Sciatic nerve (tissue), 2 donors: ENCODE data around the gene RNU2-63P. TPM values are rescaled to one million over a fixed set of nuclear protein-coding genes. Genes with fewer than 3 reads are reported as not detected.
A peak's percentile ranks its signal among the peaks of the same experiment; 100 is the strongest.
"Not testable (repeated sequence)": the region's sequence is repeated elsewhere in the genome, so short reads cannot be mapped to it uniquely, and the experiment has no call there.

Source experiments
- ATAC-seq: fragments of 200-7000 bp; cut with Tn5 transposase; one replicate; pipeline ENCODE4 v1.9.1; 2020; ENCODE audit warnings: mild to moderate bottlenecking, moderate library complexity
- DNase-seq: peaks from one replicate; pipeline ENCODE4 v3.0.0-alpha.2; 2020; ENCODE audit warnings: low spot score
- intact Hi-C: fragments of 100-400 bp; cut with DNase I; formaldehyde crosslinking; loops from one replicate; pipeline ENCODE4 v1.14.2; 2022
- total RNA-seq: library from RNA; stranded (reverse); fragmentation: NEBNext Ultra II Directional; extraction: Animal tissue kit (Norgen Biotek cat#: 25700); gene quantifications from one replicate; pipeline ENCODE4 v1.2.1, GENCODE V29; 2021
- donor health status: DM: no; HTN: no; CAD: no.
- donor health status: DM: no; HTN: no; CAD: no.

Gene RNU2-63P
- total RNA-seq, 1 donor from 2014 or later: 10.3 TPM

DNA sequence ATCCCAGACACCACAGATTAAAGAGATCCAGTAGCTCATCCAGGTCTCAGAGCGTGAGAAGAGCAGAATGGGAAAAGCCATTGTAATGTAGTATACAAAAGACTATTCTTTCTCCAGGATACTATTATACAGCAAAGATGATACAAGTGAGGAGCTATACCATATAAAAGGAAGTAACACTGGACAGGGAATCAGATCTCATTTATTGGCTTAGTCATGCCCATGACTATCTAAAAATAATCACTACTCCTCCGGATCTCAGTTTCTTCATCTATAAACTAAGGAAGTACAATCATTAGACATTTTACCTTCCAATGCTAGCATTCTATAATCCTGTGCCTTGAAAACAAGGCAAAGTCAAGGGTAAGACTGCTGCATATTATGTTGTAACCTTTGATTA lies 19.8 kb upstream of the RNU2-63P start:
- intact Hi-C loops: no loop called here
- no peak for ATAC-seq
- DNase-seq: no peak

DNA sequence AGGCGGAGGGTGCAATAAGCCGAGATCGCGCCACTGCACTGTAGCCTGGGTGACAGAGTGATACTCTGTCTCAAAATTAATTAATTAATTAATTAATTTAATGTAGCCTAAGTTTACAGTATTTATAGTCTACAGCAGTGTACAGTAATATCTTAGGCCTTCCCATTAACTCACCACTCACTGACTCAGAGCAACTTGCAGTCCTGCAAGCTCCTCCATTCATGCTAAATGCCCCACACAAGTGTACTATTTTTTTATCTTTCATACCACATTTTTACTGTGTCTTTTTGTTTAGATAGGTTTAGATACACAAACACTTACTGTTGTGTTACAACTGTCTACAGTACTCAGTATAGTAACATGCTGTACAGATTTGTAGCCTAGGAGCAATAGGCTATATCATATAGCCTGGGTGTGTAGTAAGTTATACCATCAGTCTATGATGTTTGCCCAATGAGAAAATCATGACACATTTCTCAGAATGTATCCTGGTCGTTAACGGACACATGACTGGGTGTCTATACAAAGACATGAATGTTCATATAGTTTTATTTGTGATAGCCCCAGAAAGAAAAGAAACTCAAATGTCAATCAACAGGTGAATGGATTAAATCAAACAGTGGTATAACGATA lies 15.8 kb upstream of the RNU2-63P start:
- DNase-seq: no peak
- no peak for ATAC-seq
- intact Hi-C loops: no loop called here

- DNase-seq (no peak), ATAC-seq (no peak)
- intact Hi-C loops: no loop called here
Measured at GRCh38 chr2:88028931-88029330, 12.6 kb upstream of the RNU2-63P start.

GRCh38 chr2:88027697-88028389 lies 11.5 kb upstream of the RNU2-63P start:
- intact Hi-C loops: no loop called here
- no peak for ATAC-seq
- DNase-seq: no peak

- intact Hi-C loops: no loop called here
- DNase-seq: no peak
- ATAC-seq: no peak
Measured at GRCh38 chr2:88024509-88024908, 8.2 kb upstream of the RNU2-63P start.

DNA sequence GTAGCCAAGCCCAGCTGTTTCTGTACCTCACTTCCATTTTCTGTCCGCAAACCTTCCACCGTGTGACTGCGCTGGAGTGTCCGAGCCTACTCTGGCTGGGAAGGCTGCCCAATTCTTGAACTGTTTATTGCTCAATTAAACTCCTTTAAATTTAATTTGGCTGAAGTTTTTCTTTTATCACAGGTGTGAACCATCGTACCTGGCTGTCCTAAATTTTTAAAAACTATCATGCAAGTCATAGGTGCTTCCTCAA lies 6.2 kb upstream of the RNU2-63P start:
- ATAC-seq (no peak), DNase-seq (no peak)
- intact Hi-C loops: no loop called here

DNA sequence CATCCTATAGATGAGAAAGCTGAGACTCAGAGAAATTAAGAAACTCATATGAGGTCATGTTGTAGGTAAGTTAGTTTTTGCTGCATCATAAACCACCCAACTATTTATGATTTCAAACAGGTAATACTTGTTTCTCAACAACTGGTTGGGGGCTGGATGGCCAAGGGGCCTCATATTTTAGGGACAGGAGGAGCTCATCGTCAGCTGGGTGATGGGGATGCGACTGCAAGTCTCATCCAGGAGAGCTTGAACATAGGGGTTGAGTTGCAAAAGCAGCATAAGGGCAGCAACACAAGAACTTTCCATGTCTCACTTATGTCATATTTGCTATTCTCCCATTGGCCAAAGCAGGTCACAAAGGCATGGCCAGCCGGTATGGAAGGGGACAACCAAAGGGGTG lies 3.6 kb upstream of the RNU2-63P start:
- intact Hi-C loops: no loop called here
- no peak for ATAC-seq

GRCh38 chr2:88018909-88019308 lies 2.6 kb upstream of the RNU2-63P start:
- intact Hi-C loops: no loop called here
- DNase-seq: no peak
- no peak for ATAC-seq

More for the DNA sequence above, 3.6 kb upstream of the RNU2-63P start:
- DNase-seq: no peak

DNA sequence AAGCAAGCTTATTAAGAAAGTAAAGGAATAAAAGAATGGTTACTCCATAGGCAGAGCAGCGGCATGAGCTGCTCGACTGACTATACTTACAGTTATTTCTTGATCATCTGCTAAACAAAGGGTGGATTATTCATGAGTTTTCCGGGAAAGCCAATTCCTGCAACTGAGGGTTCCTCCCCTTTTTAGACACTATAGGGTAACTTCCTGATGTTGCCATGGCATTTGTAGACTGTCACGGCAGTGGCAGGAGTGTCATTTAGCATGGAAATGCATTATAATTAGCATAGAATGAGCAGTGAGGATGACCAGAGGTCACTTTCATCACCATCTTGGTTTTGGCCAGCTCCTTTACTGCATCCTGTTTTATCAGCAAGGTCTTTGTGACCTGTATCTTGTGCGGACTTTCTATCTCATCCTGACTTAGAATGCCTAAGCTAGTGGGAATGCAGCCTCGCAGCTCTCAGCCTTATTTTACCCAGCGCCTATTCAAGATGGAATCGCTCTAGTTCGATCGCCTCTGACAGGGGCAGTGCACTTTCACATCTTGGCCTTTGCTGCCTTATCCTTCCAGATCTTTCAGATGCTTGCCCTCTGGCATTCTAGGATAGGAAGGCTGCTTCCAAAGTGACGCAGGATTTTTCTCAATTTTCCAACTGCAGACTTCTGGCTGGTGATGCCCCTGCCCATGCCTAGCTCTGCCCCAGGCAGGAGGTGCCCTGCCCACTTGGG lies 1.9 kb upstream of the RNU2-63P start:
- intact Hi-C loops, ATAC-seq, DNase-seq: not testable (repeated sequence)

DNA sequence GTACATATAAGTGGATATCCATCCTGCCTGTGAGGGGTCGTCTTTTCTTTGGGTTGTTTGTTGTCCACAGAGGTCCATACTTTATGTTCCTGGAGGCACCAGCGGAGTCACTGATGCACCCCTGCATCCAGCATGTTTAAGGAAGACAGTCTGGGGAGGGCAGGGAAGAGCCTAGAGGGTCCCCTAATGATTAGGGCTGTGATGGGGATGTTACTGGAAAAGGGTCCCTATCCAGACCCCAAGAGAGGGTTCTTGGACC lies 1.4 kb upstream of the RNU2-63P start:
- intact Hi-C loops, DNase-seq, ATAC-seq: not testable (repeated sequence)

DNA sequence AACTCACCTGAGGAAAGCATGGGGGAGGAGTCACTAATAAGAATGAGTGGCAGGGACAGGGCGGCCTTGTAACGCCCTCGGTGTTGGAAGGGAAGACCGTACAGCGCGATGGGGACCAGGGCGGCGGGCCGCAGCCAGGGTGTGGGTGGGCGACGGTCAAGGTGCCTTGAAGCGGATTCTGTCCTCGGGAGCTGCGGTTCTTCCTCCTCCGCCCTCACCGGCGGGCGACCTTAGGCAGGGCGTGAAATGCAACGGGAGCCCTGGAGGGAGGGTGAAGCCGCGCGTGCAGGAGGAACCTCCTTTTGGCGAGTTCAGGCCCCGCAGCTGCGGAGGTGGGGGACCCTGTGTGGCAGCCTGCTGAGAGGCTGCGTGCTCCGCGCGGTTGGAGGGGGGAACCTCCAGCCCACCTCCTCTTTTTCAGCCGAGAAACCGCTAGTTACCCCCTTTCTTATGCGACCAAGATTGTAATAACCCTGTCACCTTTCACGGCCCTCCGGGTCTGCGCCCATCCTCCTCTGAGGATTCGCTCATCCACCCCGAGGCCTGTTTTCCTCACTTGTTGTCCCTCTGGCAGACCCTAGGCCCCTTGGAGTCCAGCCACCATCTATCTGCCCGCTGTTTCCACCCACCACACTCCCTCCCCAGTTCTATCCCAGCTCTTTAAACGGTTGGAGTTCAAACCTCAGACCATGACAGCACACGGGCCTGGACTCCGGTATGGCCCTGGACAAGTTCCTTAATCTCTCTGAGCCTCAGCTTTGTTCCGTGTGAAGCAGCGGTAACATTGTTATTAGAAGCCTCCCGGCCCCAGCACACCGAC lies 823 bp upstream of the RNU2-63P start:
- DNase-seq: peak; percentile 70
- intact Hi-C loops: no loop called here
- ATAC-seq: peak; percentile 67

GRCh38 chr2:88011011-88011410 lies 5.3 kb downstream of the RNU2-63P start:
- intact Hi-C loops: no loop called here
- peak; percentile 83 for ATAC-seq
- DNase-seq: no peak

- intact Hi-C loops: no loop called here
- DNase-seq (no peak), ATAC-seq (no peak)
Measured at GRCh38 chr2:88010136-88010535, 6.2 kb downstream of the RNU2-63P start.

GRCh38 chr2:88006912-88007439 lies 9.4 kb downstream of the RNU2-63P start:
- intact Hi-C loops: no loop called here

DNA sequence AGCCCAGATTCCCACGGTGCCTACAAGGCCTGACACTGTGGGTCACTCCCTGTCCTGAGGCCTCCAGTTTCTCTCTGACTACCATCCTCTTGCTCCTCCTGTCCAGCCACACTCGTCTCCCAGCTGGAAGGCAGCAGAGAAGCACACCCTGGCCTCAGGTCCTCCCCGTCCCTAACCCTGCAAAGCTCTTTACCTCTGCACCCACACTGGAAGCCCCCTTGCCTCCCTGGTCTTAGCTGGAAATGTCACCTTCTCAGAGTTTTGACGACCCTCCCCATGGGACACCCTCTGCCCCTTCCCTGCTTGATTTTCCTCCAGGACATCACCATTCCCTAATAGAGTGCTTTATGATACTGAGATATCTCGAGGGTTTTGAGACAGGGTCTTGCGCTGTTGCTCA lies 10.6 kb downstream of the RNU2-63P start:
- intact Hi-C loops: no loop called here
- ATAC-seq (no peak), DNase-seq (no peak)

More at GRCh38 chr2:88006912-88007439, 9.4 kb downstream of the RNU2-63P start:
- DNase-seq (no peak), ATAC-seq (no peak)

DNA sequence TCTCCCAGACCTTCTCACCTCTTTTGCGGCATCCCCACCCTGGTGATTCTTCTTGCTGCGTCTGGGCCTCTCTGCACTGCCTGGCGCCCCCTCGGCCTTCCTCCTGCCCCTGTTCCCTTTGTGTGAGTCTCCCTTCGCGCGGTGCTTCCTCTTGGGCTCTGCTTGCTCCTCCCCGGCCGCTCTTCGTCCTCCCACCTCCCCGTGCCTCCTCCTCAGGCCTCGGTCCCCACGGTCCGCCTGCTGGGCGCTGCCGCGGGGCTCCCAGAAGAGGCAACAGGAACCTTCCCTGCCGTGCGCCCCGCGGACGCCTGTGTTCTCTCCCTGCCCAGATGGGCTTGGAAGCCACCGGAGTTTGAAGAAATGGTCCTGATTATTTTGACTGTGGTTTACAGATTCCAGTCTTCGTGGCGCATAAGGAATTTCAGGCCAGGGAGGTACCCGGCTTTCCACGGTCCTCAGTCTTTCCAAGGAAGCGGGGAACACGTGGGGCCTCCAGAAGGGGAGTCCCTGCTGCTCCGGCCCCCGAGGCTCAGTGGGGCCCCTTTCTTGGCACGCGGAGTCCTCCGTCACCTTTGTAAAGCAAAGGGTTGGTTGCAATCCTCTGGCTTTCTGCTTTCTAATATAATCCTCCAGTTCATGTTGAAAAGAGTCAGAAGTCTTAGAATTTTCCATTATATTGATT lies 13.1 kb downstream of the RNU2-63P start:
- intact Hi-C loops: no loop called here
- ATAC-seq (peak; percentile 49), DNase-seq (no peak)

- intact Hi-C loops: no loop called here
- no peak for ATAC-seq
- DNase-seq: no peak
Measured at GRCh38 chr2:88002359-88002707, 14.0 kb downstream of the RNU2-63P start.

DNA sequence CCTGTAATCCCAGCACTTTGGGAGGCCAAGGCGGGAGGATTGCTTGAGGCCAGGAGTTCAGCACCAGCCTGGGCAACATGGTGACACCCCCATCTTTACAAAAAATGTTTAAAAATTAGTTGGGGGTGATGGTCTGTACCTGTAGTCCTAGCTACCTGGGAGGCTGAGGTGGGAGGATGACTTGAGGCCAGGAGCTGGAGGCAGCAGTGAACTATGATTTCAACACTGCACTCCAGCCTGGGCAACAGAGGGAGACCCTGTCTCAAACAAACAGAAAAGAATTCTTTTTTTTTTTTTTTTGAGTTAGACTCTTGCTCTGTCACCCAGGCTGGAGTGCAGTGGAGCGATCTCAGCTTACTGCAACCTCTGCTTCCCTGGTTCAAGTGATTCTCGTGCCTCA lies 15.9 kb downstream of the RNU2-63P start:
- ATAC-seq, DNase-seq, intact Hi-C loops: not testable (repeated sequence)

- intact Hi-C loops: no loop called here
- DNase-seq (no peak), ATAC-seq (no peak)
Measured at GRCh38 chr2:87996570-87996969, 19.8 kb downstream of the RNU2-63P start.
